ENCODE measurements around the gene ERFE. TPM values are rescaled to one million over a fixed set of nuclear protein-coding genes. Genes with fewer than 3 reads are reported as not detected.

Gene ERFE
- total RNA-seq, 2 donors from 2014 or later: 0.79 to 2.3 TPM

DNA sequence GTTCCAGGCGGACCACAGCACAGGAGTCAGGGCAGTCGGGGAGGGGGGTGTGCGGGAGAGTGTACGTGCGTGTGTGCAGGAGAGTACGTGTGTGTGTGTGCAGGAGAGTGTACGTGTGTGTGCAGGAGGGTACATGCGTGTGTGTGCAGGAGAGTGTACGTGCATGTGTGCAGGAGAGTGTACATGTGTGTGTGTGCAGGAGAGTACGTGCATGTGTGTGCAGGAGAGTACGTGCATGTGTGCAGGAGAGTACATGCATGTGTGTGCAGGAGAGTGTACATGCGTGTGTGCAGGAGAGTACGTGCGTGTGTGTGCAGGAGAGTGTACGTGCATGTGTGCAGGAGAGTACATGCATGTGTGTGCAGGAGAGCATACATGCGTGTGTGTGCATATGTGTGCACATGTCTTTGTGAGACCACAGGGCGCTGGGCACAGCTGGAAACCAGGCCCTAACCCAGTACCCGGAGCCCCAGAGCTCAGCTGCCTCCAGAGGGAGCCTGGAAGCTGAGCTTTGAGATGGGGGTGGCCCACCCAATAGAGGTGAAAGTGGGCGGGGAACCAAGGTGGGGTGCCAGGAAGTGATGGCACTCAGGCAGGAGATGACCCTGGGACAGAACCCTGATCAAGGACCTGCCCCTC, 34.2 kb upstream of the ERFE start:
- peak; percentile 67 for DNase-seq (ENCODE audit: low spot score)
- intact Hi-C loops (cut with DNase I): loop anchor here in 1 of 2 donors (10.0 kb wide), 1 partner anchor 130 kb away; no protein-coding TSS in a partner anchor

DNA sequence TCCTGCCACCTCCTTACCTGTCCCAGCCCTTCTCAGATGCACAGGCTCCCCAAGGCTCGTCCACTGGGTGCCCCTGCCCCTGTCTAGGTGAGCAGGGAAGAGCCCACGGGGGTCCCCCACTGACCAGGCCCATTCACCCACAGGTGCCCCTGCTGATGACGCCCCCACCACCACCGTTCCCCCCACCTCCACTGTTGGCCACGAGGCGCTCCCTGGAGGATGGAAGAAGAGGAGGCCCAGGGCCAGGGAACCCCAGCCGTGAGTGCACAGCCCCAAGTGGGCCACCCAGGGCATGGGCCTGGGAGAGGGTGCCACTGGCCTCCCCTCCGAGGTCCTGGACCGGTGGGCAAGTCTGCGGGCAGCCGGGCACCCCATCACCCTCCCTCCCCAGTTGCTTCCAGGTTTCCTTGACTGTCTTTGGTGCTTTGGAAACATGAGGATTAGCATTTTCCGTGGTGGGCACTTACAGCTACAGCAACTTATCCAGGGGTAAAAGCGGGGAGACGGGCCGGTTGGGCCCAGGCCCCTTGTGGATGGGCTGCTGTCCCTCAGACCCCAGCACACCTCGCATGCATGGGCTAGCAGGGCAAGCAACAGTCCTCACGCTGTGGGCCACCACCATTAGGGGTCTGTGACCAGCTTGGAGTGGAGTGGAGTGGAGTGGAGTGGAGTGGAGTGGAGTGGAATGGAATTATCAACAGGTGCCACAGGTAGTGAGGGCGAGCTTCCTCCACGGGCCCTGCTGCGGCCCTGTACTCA, 33.5 kb upstream of the ERFE start:
- intact Hi-C loops (cut with DNase I): loop anchor here in 1 of 2 donors (10.0 kb wide), 1 partner anchor 129 kb away; no protein-coding TSS in a partner anchor
- peak; percentile 78 for DNase-seq (ENCODE audit: low spot score)

DNA sequence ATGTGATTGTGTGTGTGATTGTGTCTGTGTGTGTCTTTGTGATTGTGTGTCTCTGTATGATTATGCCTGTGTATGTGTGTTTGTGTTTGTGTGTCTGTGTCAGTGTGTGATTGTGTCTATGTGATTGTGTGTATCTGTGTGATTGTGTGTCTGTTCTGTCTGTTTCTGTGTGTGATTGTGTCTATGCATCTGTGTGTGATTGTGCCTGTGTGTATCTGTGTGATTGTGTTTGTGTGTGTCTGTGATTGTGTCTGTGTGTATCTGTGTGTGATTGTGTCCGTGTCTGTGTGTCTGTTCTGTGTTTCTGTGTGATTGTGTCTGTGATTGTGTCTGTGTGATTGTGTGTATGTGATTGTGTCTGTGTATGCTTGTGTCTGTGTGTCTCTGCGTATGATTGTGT, 32.4 kb upstream of the ERFE start:
- DNase-seq (ENCODE audit: low spot score): no peak
- intact Hi-C loops (cut with DNase I): loop anchor here in 1 of 2 donors (10.0 kb wide), 1 partner anchor 128 kb away; no protein-coding TSS in a partner anchor

DNA sequence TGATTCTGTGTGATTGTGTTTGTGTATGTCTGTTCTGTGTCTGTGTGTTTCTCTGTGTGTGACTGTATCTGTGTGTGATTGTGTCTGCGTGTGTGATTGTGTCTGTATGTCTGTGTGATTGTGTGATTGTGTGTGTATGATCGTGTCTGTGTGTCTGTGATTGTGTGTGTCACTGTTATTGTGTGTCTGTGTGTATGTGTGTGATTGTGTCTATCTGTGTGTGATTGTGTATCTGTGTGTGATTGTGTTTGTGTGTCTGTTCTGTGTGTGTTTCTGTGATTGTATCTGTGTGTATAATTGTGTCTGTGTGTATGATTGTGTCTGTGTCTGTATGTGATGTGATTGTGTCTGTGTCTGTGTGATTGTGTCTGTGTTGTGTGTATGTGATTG, 32.0 kb upstream of the ERFE start:
- DNase-seq (ENCODE audit: low spot score): no peak
- intact Hi-C loops (cut with DNase I): loop anchor here in 1 of 2 donors (10.0 kb wide), 1 partner anchor 128 kb away; no protein-coding TSS in a partner anchor

GRCh38 chr2:238127165-238128060, 31.4 kb upstream of the ERFE start:
- DNase-seq (ENCODE audit: low spot score): peak; percentile 89
- intact Hi-C loops (cut with DNase I): loop anchor here in 1 of 2 donors (10.0 kb wide), 1 partner anchor 127 kb away; no protein-coding TSS in a partner anchor

- DNase-seq (ENCODE audit: low spot score): peak; percentile 74
- intact Hi-C loops (cut with DNase I): loop anchor here in 1 of 2 donors (10.0 kb wide), 1 partner anchor 127 kb away; no protein-coding TSS in a partner anchor
Observed at GRCh38 chr2:238128061-238128440, 30.7 kb upstream of the ERFE start.

DNA sequence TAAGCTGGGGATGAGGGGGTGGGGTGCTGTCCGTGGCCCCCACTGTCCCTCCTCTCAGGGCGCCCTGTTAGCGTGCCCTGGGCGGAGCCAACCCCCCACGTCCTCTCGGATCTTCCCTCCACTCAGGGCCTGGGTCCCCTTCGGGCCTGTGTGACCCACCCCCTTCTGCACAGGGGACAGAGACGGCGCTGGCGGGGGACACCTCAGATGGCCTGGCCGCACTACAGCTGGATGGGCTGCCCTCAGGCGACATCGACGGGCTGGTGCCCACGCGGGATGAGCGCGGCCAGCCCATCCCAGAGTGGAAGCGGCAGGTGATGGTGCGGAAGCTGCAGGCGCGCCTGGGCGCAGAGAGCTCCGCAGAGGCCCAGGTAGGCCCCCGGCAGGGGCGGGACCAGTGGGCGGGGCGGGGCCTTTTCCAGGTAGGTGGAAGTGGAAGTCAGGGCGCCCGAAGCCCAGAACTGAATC, 30.2 kb upstream of the ERFE start:
- peak; percentile 81 for DNase-seq (ENCODE audit: low spot score)
- intact Hi-C loops (cut with DNase I): loop anchor here in 1 of 2 donors (10.0 kb wide), 1 partner anchor 126 kb away; no protein-coding TSS in a partner anchor

DNA sequence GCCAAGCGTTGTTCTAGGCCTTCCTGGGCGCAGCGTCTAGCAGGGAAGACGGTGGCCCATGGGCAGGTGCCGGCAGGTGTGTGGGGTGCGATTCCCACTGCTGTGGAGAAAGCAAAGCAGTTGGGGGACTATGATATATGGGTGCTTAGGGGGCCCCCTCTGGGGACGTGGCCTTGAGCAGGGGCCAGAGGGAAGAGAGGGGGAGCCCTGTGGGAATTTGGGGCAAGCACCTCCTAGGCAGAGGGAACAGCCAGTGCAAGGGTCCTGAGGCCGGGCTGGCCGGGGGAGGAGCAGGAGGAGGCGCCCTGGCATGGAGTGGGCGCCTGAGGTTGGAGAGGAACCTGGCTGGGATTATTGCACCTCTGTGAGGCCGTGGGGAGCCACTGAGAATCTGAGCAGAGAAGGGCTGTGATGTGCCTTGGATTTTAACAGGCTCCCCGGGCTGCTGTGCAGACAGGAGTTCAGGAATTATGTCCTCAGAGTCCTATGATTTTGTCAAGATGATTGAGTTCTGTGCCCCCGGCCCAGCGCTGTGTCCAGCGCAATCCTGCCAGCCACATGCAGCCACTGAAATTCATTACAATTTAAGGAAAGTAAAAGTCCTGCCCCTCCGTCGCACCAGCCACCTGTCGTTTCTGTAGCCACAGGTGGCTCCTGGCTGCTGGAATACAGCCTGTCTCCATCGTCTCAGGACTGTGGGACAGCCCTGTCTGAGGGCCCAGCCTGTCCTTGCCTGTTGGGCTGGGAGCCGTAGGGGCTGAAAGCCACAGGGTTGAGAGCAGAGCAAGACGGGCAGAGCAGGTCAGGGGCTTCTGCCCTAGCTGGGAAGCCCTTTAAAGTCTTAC, 29.4 kb upstream of the ERFE start:
- intact Hi-C loops (cut with DNase I): loop anchor here in 1 of 2 donors (10.0 kb wide), 1 partner anchor 125 kb away; no protein-coding TSS in a partner anchor
- peak; percentile 70 for DNase-seq (ENCODE audit: low spot score)

GRCh38 chr2:238130111-238130695, 28.6 kb upstream of the ERFE start:
- intact Hi-C loops (cut with DNase I): no loop called here
- peak; percentile 64 for DNase-seq (ENCODE audit: low spot score)

DNA sequence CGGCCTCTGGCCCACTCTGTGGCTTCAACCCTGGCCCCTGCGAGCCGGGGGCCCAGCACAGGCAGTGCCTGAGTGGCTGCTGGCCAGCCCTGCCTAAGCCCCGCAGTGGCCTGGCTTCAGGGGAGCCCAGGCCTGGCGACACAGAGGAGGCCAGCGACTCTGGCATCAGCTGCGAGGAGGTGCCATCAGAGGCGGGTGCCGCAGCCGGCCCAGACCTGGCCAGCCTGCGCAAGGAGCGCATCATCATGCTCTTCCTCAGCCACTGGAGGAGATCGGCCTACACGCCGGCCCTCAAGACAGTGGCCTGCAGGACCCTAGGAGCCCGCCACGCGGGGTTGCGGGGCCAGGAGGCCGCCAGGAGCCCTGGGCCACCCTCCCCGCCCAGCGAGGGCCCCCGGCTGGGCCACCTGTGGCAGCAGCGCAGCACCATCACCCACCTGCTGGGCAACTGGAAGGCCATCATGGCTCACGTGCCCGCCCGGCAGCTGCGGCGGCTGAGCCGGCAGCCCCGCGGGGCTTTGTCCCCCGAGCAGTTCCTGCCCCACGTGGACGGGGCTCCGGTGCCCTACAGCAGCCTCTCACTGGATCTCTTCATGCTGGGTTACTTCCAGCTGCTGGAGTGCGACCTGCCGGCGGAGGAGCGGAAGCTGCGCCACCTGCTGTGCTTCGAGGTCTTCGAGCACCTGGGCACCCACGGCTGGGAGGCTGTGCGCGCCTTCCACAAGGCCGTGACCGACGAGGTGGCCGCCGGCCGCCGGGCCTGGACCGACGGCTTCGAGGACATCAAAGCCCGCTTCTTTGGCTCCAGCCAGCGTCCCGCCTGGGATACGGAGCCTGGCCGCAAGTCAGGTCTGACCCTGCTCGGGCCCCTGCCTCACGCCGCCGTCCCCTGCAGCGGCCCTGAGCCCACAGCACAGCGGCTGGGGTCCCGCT, 27.8 kb upstream of the ERFE start:
- intact Hi-C loops (cut with DNase I): no loop called here
- DNase-seq (ENCODE audit: low spot score): peak; percentile 78

GRCh38 chr2:238131761-238132462, 26.9 kb upstream of the ERFE start:
- intact Hi-C loops (cut with DNase I): no loop called here
- peak; percentile 56 for DNase-seq (ENCODE audit: low spot score)

DNA sequence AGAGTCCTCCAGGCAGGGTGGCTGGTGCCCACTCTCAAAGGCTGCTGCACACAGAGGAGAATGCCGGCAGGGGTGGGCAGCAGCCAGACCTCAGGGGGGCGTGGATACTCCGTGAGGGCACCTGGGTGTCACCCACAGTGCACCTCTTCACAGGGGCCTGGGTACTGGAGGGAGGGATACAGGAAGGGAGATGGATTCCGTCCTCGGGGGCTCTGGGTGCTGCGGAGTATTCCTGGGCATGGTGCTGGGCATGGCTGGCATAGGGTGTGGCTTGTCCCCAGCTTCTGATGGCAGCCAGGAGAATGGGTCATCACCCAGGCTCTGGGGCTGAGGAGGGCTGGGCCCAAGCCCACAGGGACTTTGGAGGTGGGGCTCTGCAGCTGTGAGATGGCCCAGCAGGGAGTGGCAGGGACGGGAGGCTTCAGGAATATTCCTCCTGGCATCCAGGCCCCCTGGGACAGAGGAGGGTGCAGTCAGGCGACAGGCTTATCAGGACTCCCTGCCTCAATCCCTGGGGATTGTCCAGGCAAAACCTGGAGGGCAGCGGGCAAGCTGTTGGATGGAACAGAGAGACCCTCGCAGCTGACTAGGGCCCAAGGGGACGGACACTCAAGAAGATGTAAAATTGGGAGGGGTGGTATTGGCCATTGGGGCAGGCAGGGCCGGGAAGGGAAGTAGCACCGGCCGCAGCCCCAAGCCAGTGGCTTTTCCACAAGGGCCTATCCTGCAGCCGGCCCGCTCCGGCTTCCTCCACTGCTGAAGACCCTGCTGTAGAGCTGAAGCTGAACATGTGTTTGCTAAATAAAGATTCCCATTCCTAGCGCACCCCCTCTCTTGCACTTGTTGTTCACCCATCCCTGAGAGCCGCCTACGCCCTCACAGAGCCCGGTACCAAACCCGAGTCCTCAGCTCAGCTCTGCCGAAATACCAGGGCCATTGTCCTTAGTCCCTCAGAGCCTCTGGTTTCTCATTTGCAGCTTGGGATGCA, 26.0 kb upstream of the ERFE start:
- DNase-seq (ENCODE audit: low spot score): peak; percentile 66
- intact Hi-C loops (cut with DNase I): no loop called here

DNA sequence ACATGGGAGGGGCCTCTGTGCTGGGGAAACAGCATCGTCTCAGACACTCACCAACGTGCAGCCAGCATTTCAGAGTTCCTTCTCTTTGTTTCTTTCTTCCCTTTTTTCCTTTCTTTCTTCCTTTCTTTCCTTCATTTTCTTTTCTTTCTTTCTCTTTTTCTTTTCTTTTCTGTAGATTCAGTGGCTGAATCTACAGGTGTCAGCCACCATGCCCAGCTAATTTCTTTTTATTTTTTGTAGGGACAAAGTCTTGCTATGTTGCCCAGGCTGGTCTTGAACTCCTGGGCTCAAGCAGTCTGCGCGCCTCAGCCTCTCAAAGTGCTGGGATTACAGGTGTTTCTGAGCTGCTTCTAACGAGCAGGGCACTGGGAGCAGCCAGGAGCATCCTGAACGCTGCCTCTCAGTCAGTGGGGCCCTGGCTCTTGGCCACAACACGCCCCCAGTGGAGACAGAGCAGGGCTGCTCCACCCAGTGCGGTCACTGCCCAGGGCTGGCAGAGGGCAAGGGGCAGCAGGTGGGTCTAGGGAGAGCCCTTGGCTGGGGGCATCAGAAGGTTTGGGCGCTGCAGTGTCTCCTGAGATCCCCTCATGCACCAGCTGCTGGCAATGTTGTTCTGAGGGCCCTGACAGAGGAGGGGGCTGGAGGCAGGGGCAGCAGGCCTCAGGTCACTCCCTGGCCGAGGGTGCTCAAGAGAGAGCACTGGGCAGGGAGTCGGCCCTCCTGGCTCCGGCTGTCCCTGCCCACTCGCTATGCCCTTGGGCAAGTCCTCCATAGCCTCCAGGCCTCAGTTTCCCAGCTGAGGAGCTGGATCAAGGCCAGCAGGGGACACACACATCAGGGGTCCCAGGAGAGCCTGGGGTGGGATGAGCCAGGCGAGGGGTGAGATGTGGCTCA, 25.0 kb upstream of the ERFE start:
- peak; percentile 62 for DNase-seq (ENCODE audit: low spot score)
- intact Hi-C loops (cut with DNase I): no loop called here

GRCh38 chr2:238134393-238134785, 24.4 kb upstream of the ERFE start:
- peak; percentile 69 for DNase-seq (ENCODE audit: low spot score)
- intact Hi-C loops (cut with DNase I): no loop called here

Data from posterior vena cava (tissue), 2 donors.